ENCODE measurements around the gene DHX30.

GRCh38 chr3:47872916-47873315 lies 70.0 kb downstream of the DHX30 start:
- no peak for TF ChIP-seq POLR2A (IDR thresholded peaks at IDR 0.05)
- TF ChIP-seq, protein P1, sequence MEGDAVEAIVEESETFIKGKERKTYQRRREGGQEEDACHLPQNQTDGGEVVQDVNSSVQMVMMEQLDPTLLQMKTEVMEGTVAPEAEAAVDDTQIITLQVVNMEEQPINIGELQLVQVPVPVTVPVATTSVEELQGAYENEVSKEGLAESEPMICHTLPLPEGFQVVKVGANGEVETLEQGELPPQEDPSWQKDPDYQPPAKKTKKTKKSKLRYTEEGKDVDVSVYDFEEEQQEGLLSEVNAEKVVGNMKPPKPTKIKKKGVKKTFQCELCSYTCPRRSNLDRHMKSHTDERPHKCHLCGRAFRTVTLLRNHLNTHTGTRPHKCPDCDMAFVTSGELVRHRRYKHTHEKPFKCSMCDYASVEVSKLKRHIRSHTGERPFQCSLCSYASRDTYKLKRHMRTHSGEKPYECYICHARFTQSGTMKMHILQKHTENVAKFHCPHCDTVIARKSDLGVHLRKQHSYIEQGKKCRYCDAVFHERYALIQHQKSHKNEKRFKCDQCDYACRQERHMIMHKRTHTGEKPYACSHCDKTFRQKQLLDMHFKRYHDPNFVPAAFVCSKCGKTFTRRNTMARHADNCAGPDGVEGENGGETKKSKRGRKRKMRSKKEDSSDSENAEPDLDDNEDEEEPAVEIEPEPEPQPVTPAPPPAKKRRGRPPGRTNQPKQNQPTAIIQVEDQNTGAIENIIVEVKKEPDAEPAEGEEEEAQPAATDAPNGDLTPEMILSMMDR (IDR thresholded peaks at IDR 0.05) = no peak

Data from transverse colon (tissue), 3 donors.